Measurements from ENCODE around the gene PTGER1. TPM values are rescaled to one million over a fixed set of nuclear protein-coding genes. Genes with fewer than 3 reads are reported as not detected.

PTGER1 gene
- total and polyA plus RNA-seq, 9 of the 15 experiments (the other 6 are each of a cell fraction or from before 2014, with no cell fraction given): 0.06 to 0.36 (median 0.31) TPM; not detected in 5

- TF ChIP-seq, protein P1, sequence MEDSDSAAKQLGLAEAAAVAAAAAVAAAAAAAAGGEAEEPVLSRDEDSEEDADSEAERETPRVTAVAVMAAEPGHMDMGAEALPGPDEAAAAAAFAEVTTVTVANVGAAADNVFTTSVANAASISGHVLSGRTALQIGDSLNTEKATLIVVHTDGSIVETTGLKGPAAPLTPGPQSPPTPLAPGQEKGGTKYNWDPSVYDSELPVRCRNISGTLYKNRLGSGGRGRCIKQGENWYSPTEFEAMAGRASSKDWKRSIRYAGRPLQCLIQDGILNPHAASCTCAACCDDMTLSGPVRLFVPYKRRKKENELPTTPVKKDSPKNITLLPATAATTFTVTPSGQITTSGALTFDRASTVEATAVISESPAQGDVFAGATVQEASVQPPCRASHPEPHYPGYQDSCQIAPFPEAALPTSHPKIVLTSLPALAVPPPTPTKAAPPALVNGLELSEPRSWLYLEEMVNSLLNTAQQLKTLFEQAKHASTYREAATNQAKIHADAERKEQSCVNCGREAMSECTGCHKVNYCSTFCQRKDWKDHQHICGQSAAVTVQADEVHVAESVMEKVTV (CRISPR knock-in tag; IDR thresholded peaks at IDR 0.05): no peak
- no peak for TF ChIP-seq ZKSCAN3 (CRISPR knock-in tag; IDR thresholded peaks at IDR 0.05)
- TF ChIP-seq ZNF609 (CRISPR knock-in tag; IDR thresholded peaks at IDR 0.05; ENCODE audit: borderline replicate concordance): no peak
- TF ChIP-seq, protein P2, sequence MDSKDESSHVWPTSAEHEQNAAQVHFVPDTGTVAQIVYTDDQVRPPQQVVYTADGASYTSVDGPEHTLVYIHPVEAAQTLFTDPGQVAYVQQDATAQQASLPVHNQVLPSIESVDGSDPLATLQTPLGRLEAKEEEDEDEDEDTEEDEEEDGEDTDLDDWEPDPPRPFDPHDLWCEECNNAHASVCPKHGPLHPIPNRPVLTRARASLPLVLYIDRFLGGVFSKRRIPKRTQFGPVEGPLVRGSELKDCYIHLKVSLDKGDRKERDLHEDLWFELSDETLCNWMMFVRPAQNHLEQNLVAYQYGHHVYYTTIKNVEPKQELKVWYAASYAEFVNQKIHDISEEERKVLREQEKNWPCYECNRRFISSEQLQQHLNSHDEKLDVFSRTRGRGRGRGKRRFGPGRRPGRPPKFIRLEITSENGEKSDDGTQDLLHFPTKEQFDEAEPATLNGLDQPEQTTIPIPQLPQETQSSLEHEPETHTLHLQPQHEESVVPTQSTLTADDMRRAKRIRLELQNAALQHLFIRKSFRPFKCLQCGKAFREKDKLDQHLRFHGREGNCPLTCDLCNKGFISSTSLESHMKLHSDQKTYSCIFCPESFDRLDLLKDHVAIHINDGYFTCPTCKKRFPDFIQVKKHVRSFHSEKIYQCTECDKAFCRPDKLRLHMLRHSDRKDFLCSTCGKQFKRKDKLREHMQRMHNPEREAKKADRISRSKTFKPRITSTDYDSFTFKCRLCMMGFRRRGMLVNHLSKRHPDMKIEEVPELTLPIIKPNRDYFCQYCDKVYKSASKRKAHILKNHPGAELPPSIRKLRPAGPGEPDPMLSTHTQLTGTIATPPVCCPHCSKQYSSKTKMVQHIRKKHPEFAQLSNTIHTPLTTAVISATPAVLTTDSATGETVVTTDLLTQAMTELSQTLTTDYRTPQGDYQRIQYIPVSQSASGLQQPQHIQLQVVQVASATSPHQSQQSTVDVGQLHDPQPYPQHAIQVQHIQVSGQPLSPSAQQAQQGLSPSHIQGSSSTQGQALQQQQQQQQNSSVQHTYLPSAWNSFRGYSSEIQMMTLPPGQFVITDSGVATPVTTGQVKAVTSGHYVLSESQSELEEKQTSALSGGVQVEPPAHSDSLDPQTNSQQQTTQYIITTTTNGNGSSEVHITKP (IDR thresholded peaks at IDR 0.05; ENCODE audit: partially characterized antibody): peak; percentile 59
- TF ChIP-seq, protein P3, sequence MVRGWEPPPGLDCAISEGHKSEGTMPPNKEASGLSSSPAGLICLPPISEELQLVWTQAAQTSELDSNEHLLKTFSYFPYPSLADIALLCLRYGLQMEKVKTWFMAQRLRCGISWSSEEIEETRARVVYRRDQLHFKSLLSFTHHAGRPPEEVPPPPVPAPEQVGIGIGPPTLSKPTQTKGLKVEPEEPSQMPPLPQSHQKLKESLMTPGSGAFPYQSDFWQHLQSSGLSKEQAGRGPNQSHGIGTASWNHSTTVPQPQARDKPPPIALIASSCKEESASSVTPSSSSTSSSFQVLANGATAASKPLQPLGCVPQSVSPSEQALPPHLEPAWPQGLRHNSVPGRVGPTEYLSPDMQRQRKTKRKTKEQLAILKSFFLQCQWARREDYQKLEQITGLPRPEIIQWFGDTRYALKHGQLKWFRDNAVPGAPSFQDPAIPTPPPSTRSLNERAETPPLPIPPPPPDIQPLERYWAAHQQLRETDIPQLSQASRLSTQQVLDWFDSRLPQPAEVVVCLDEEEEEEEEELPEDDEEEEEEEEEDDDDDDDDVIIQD (CRISPR knock-in tag; IDR thresholded peaks at IDR 0.05): no peak
- peak; percentile 66 for TF ChIP-seq FOSL1 (tag; conservative IDR thresholded peaks at IDR 0.05)
- no peak for TF ChIP-seq ELF2 (CRISPR knock-in tag; IDR thresholded peaks at IDR 0.05)
- TF ChIP-seq RNF219 (CRISPR knock-in tag; IDR thresholded peaks at IDR 0.05): no peak
- 0 out of 2 replicates have a peak, but pooled peaks have one; percentile 50 for TF ChIP-seq GABPB1 (CRISPR knock-in tag; IDR thresholded peaks at IDR 0.05)
- no peak for TF ChIP-seq DMBX1 (CRISPR knock-in tag; IDR thresholded peaks at IDR 0.05; ENCODE audit: borderline replicate concordance)
- no peak for TF ChIP-seq NCOA2 (IDR thresholded peaks at IDR 0.05; ENCODE audit: partially characterized antibody in 2 of 2)
- no peak for TF ChIP-seq DNMT1 (IDR thresholded peaks at IDR 0.05)
Measured at GRCh38 chr19:14434543-14435319, 40.4 kb downstream of the PTGER1 start (continued).
